ENCODE results near the gene PHACTR4.

DNA sequence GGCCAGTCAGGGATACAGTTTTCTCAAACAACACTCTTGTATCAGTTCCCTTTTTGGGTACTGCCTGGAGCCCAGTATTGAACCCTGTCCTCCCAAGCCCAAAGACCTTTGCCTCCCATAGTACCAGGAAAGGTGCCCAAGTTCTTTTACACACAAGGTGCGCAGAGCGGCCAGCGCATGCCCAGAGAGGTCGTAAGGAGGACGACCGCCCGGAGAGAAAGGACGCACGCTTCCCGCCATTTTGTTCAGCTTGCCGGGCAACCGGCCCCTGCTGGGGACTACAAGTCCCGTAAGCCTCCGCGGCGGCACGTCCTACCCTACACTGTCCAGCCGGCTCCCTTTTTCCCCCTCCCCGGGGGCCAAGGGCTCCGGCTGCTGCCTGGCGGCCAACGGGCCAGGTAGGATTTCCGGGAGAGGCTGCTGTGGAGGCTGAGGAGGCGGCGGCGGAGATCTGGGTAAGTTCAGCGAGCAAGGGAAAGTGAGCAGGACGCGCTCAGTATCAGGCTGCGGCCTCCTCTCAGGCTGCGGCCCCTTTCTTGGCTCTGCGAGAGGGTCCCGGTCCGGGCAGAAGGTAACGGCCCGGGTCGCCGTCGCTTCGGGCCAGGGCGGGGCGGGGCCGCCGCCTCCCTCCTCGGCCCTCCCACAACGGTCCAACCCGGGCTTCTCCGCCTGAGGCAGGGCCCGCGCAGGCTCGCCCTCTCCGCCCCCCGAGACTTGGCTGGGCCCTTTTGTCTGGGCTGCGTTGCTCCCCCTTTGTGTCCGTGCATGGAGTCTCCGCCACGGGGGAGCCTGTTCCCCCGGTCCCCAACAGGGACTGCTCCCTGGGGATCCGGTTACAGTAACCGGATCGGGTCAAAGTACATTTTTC lies at the start of gene PHACTR4:
- TF ChIP-seq, protein P1, sequence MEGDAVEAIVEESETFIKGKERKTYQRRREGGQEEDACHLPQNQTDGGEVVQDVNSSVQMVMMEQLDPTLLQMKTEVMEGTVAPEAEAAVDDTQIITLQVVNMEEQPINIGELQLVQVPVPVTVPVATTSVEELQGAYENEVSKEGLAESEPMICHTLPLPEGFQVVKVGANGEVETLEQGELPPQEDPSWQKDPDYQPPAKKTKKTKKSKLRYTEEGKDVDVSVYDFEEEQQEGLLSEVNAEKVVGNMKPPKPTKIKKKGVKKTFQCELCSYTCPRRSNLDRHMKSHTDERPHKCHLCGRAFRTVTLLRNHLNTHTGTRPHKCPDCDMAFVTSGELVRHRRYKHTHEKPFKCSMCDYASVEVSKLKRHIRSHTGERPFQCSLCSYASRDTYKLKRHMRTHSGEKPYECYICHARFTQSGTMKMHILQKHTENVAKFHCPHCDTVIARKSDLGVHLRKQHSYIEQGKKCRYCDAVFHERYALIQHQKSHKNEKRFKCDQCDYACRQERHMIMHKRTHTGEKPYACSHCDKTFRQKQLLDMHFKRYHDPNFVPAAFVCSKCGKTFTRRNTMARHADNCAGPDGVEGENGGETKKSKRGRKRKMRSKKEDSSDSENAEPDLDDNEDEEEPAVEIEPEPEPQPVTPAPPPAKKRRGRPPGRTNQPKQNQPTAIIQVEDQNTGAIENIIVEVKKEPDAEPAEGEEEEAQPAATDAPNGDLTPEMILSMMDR (IDR thresholded peaks at IDR 0.05) = peak in 1 of 6 experiments; percentile 12
- TF ChIP-seq POLR2A (IDR thresholded peaks at IDR 0.05) = peak; percentile 75 to 88

All from adrenal gland (tissue), 5 donors.